Transverse colon (tissue), 4 donors: Measurements from ENCODE around the gene PRR9. TPM values are rescaled to one million over a fixed set of nuclear protein-coding genes. Genes with fewer than 3 reads are reported as not detected.

ENCODE experiments used
- DNase-seq: peaks from one replicate; pipeline ENCODE4 v3.0.0-alpha.2; 2019
- H3K27ac ChIP-seq, 4 donors: fragments of 200-600 bp; sonication (generic); 2 replicates each; pipeline ENCODE4 v1.5.1; 2016 to 2018; ENCODE audit warnings: inconsistent platforms in 4 of 4
- H3K27me3 ChIP-seq: fragments of 200-600 bp; sonication (generic); 2 replicates; pipeline ENCODE4 v1.5.1; 2017; ENCODE audit warnings: inconsistent platforms
- H3K36me3 ChIP-seq, 4 donors: fragments of 200-600 bp; sonication (generic); 2 replicates each; pipeline ENCODE4 v1.5.1; 2017 to 2019; ENCODE audit warnings: inconsistent platforms in 4 of 4
- H3K4me1 ChIP-seq, 4 donors: fragments of 200-600 bp; sonication (generic); 2 replicates each; pipeline ENCODE4 v1.5.1; 2017 to 2020; ENCODE audit warnings: inconsistent platforms in 4 of 4
- H3K4me3 ChIP-seq, 4 donors: fragments of 200-600 bp; sonication (generic); 1 replicate in 1 of 4; 2 replicates in 3 of 4; pipeline versions ENCODE4 v1.5.1 to v1.6.1; 2017 to 2019; ENCODE audit warnings: inconsistent platforms in 4 of 4
- H3K9me3 ChIP-seq, 2 donors: fragments of 200-600 bp; sonication (generic); 2 replicates each; pipeline ENCODE4 v1.5.1; 2017 to 2019; ENCODE audit warnings: inconsistent platforms in 2 of 2
- CTCF ChIP-seq, 5 experiments: fragments of 200-600 bp in 3 of 5; fragments of 450-650 bp in 2 of 5; sonication (generic) in 3 of 5; IDR thresholded peaks; 1 replicate in 2 of 5; 2 replicates in 3 of 5; pipeline ENCODE4 v1.5.1; 2016 to 2017; ENCODE audit warnings: antibody characterized with exemption in 5 of 5, inconsistent platforms in 3 of 5, mild to moderate bottlenecking in 2 of 5, moderate library complexity in 1 of 5
- EP300 ChIP-seq: sonication (generic); formaldehyde crosslinking; IDR thresholded peaks from one replicate; pipeline ENCODE4 v1.6.1; 2017; ENCODE audit warnings: antibody characterized with exemption, low read depth
- POLR2A ChIP-seq: fragments of 450-650 bp; IDR thresholded peaks from one replicate; pipeline ENCODE4 v1.6.1; 2016; ENCODE audit warnings: antibody characterized with exemption, mild to moderate bottlenecking, moderate library complexity
- POLR2AphosphoS5 ChIP-seq, 3 donors: sonication (generic); formaldehyde crosslinking; IDR thresholded peaks; one replicate each; pipeline ENCODE4 v1.6.1; 2016; ENCODE audit warnings: antibody characterized with exemption in 3 of 3
- WGBS, 2 donors: methylation state at CpG; one replicate each; pipeline ENCODE4 v1.1.5; 2018; ENCODE audit warnings: low coverage in 1 of 2; 5-methylcytosine and 5-hydroxymethylcytosine counted together
- in situ Hi-C, 4 donors: fragments of 200-750 bp; cut with MboI; loops; one replicate each; pipeline versions ENCODE4 v1.15.0 to v1.15.1; 2017; ENCODE audit warnings: low sequenced_read_pairs in 3 of 4, low pct_ligation_motif_present in 1 of 4, low pct_unique_long_range_greater_than_20kb in 1 of 4
- intact Hi-C: fragments of 100-400 bp; cut with DNase I; formaldehyde crosslinking; loops from one replicate; pipeline ENCODE4 v1.15.1; 2023; ENCODE audit warnings: low total_unique reads
- total RNA-seq, 4 donors: library from RNA; depleted of rRNA; stranded (reverse); fragments of >200 nt; gene quantifications; one replicate each; pipeline ENCODE4 v1.1.0, GENCODE V29; 2016

The PRR9 gene
- total RNA-seq, 4 donors from 2014 or later, result not detected

- in situ Hi-C loops (loop anchor here in 1 of 4 donors (25.0 kb wide), 1 partner anchor 350 kb away; the partner anchor contains the start of gene LCE7A), intact Hi-C loops (no loop called here)
- TF ChIP-seq POLR2A (no peak), CTCF (IDR thresholded peaks at IDR 0.05) (no peak), EP300 (no peak), POLR2AphosphoS5 (IDR thresholded peaks at IDR 0.05) (no peak)
- Histone ChIP-seq H3K27ac (no peak overlapping the region), H3K4me1 (no peaks in the 10 kb centered on the region), H3K9me3 (no peaks in the 10 kb centered on the region), H3K36me3 (no peaks in the 10 kb centered on the region), H3K4me3 (no peak overlapping the region), H3K27me3 (no peaks in the 10 kb centered on the region)
- WGBS, 2 donors, result 40% methylated on average over 5 of the region's 5 CpGs; no CpG with 5 or more reads in 1 of the 2 donors
- DNase-seq, result no peak
Observed at GRCh38 chr1:153212201-153212600, 5.2 kb upstream of the PRR9 start.

- no peak for TF ChIP-seq POLR2A
- no peak for TF ChIP-seq CTCF (IDR thresholded peaks at IDR 0.05)
- no peak for TF ChIP-seq EP300
- WGBS, 2 donors, result 87% methylated on average over 4 of the region's 4 CpGs; no CpG with 5 or more reads in 1 of the 2 donors
- Histone ChIP-seq H3K4me1 (no peaks in the 10 kb centered on the region), H3K4me3 (no peak overlapping the region), H3K27me3 (no peaks in the 10 kb centered on the region), H3K27ac (no peak overlapping the region), H3K9me3 (no peaks in the 10 kb centered on the region), H3K36me3 (no peaks in the 10 kb centered on the region)
- no peak for DNase-seq
- intact Hi-C loops (no loop called here), in situ Hi-C loops (loop anchor here in 1 of 4 donors (25.0 kb wide), 1 partner anchor 351 kb away; the partner anchor contains the start of gene LCE7A)
Observed at GRCh38 chr1:153213519-153213918, 3.9 kb upstream of the PRR9 start.

- in situ Hi-C loops (loop anchor here in 1 of 4 donors (25.0 kb wide), 1 partner anchor 356 kb away; the partner anchor contains the start of gene LCE7A), intact Hi-C loops (no loop called here)
- TF ChIP-seq POLR2AphosphoS5 (IDR thresholded peaks at IDR 0.05), result no peak
- TF ChIP-seq POLR2A, result no peak
- no peak for TF ChIP-seq CTCF (IDR thresholded peaks at IDR 0.05)
- no peak for TF ChIP-seq EP300
- Histone ChIP-seq H3K9me3 (no peaks in the 10 kb centered on the region), H3K27me3 (no peaks in the 10 kb centered on the region), H3K4me1 (no peaks in the 10 kb centered on the region), H3K27ac (no peak overlapping the region), H3K36me3 (no peaks in the 10 kb centered on the region), H3K4me3 (no peak overlapping the region)
- no peak for DNase-seq
- WGBS, 2 donors, result 42 to 46% methylated on average over 2 of the region's 2 CpGs
Observed at GRCh38 chr1:153217744-153218416, 496 bp downstream of the PRR9 start.

GRCh38 chr1:153220606-153221303 lies 3.4 kb downstream of the PRR9 start:
- no peak overlapping the region for H3K27ac ChIP-seq
- TF ChIP-seq EP300, result no peak
- TF ChIP-seq POLR2AphosphoS5 (IDR thresholded peaks at IDR 0.05), result no peak
- no peak for TF ChIP-seq CTCF (IDR thresholded peaks at IDR 0.05)
- TF ChIP-seq POLR2A, result no peak
- H3K4me3 ChIP-seq, result no peak overlapping the region
- in situ Hi-C loops, result loop anchor here in 1 of 4 donors (25.0 kb wide), 1 partner anchor 358 kb away; the partner anchor contains the start of gene LCE7A
- WGBS, 2 donors, result 35 to 55% methylated on average over 2 to 6 of the region's 6 CpGs
- no peaks in the 10 kb centered on the region for H3K36me3 ChIP-seq
- DNase-seq, result no peak
- H3K27me3 ChIP-seq, result peaks cover 4% of the 10 kb centered on the region
- intact Hi-C loops, result loop anchor here (10.0 kb wide), 1 partner anchor 566 kb away; no protein-coding TSS in a partner anchor
- H3K4me1 ChIP-seq, result no peaks in the 10 kb centered on the region
- H3K9me3 ChIP-seq, result no peaks in the 10 kb centered on the region
